C4-2B (cell line): ENCODE results near the gene LIX1.

Experiments used
- ZFX ChIP-seq: fragments of 450-650 bp; IDR thresholded peaks from 2 replicates; pipeline ENCODE4 v1.6.1; 2017
- TF ChIP-seq, protein P1 (sequence below): fragments of 450-650 bp; conservative IDR thresholded peaks from 2 replicates; pipeline ENCODE4 v1.5.1; 2017; ENCODE audit warnings: mild to moderate bottlenecking

DNA sequence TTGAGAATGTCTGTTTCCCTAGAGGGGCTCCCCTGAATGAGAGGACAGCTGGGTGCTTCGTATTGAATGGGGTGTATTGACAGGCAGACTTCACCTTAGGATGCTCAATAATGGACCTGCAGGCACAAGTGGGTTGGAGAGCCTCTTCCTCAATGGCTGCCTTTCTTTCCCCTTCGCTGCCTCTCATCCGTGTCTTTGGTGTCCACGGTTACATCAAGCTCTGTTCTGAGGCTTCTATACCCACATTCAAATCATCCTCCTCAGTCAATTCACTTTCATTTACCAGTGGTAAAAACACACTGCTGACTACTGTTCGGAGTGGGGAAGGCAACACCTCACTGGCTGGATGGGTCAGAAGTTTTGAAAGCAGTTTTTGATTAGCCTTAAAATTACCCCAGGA, 20.6 kb downstream of the LIX1 start:
- TF ChIP-seq, protein P1, sequence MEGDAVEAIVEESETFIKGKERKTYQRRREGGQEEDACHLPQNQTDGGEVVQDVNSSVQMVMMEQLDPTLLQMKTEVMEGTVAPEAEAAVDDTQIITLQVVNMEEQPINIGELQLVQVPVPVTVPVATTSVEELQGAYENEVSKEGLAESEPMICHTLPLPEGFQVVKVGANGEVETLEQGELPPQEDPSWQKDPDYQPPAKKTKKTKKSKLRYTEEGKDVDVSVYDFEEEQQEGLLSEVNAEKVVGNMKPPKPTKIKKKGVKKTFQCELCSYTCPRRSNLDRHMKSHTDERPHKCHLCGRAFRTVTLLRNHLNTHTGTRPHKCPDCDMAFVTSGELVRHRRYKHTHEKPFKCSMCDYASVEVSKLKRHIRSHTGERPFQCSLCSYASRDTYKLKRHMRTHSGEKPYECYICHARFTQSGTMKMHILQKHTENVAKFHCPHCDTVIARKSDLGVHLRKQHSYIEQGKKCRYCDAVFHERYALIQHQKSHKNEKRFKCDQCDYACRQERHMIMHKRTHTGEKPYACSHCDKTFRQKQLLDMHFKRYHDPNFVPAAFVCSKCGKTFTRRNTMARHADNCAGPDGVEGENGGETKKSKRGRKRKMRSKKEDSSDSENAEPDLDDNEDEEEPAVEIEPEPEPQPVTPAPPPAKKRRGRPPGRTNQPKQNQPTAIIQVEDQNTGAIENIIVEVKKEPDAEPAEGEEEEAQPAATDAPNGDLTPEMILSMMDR = no peak
- TF ChIP-seq ZFX = no peak
